CD4-positive, alpha-beta T cell treated with Interleukin-6 for 4 hours (primary cell): Measurements from ENCODE around the gene SPHK2.
A peak's percentile ranks its signal among the peaks of the same experiment; 100 is the strongest.
"Not testable (repeated sequence)": the region's sequence is repeated elsewhere in the genome, so short reads cannot be mapped to it uniquely, and the experiment has no call there.

Experiments used
- DNase-seq: peaks from one replicate; pipeline ENCODE4 v3.0.0-alpha.2; 2020; ENCODE audit warnings: mixed read lengths

Gene SPHK2

GRCh38 chr19:48661711-48662090 is 42.4 kb downstream of the SPHK2 start:
- DNase-seq = no peak

- no peak for DNase-seq
These were observed 44.4 kb downstream of the SPHK2 start for GRCh38 chr19:48663667-48664066.

GRCh38 chr19:48664476-48664875 is 45.2 kb downstream of the SPHK2 start:
- DNase-seq = no peak

GRCh38 chr19:48665786-48666185 is 46.5 kb downstream of the SPHK2 start:
- DNase-seq = no peak

GRCh38 chr19:48668332-48668731 is 49.0 kb downstream of the SPHK2 start:
- no peak for DNase-seq

GRCh38 chr19:48668761-48669160 is 49.5 kb downstream of the SPHK2 start:
- DNase-seq = no peak

- DNase-seq = no peak
These were observed 50.8 kb downstream of the SPHK2 start for GRCh38 chr19:48669903-48670668.

GRCh38 chr19:48670699-48671445 is 51.6 kb downstream of the SPHK2 start:
- DNase-seq = no peak

- DNase-seq = no peak
These were observed 52.2 kb downstream of the SPHK2 start for GRCh38 chr19:48671446-48671995.

- no peak for DNase-seq
These were observed 53.7 kb downstream of the SPHK2 start, which contains the start of gene NTN5 for GRCh38 chr19:48672994-48673393. Gene NTN5 (minus strand): TSS chr19:48673017. CDS start chr19:48670986, 2,031 bp downstream.

GRCh38 chr19:48673436-48674100 is 54.3 kb downstream of the SPHK2 start:
- no peak for DNase-seq

- DNase-seq = no peak
These were observed 55.0 kb downstream of the SPHK2 start for GRCh38 chr19:48674216-48674809.

- peak; percentile 82 for DNase-seq
These were observed 55.9 kb downstream of the SPHK2 start for GRCh38 chr19:48674921-48675824.

- no peak for DNase-seq
These were observed 57.2 kb downstream of the SPHK2 start for GRCh38 chr19:48676487-48676886.

GRCh38 chr19:48676887-48677286 is 57.6 kb downstream of the SPHK2 start:
- no peak for DNase-seq

GRCh38 chr19:48678201-48678600 is 58.9 kb downstream of the SPHK2 start:
- DNase-seq = no peak

GRCh38 chr19:48680006-48680405 is 60.7 kb downstream of the SPHK2 start:
- not testable (repeated sequence) for DNase-seq
